ENCODE measurements around the gene ABCC1.

- TF ChIP-seq RAD21 (conservative IDR thresholded peaks at IDR 0.05) (no peak), POLR2AphosphoS5 (IDR thresholded peaks at IDR 0.05) (no peak)
Observed at GRCh38 chr16:16157166-16157565, 207.8 kb downstream of the ABCC1 start.
